ENCODE data around the gene ERCC1. TPM values are rescaled to one million over a fixed set of nuclear protein-coding genes. Genes with fewer than 3 reads are reported as not detected.

The ERCC1 gene
- total RNA-seq, 2 experiments from 2014 or later = 63.1 to 63.3 TPM

DNA sequence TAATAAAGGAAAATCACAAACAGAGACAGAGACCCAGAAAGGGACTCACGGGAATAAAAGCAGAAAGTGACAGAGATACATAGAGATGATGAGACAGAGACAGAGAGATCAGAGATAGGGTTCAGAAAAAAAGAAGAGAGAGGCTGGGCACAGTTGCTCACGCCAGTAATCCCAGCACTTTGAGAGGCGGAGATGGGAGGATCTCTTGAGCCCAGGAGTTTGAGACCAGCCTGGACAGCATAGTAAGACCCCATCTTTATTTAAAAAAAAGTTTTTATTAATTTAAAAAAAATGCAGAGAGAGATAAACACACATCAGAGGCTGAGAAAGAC is 24.7 kb upstream of the ERCC1 start:
- Mint-ChIP-seq H3K4me1 (peaks cover 46% of the 10 kb centered on the region), H3K4me3 (peak overlapping the region; percentile 33)
- POLR2A ChIA-PET = interaction anchor here (6.4 kb wide), 1 partner anchor 20 kb away, joined by 54 read pairs; the partner anchor contains the start of gene FOSB

GRCh38 chr19:45446944-45447343 is 23.2 kb upstream of the ERCC1 start:
- peaks cover 7% of the 10 kb centered on the region for H3K27me3 Mint-ChIP-seq
- no peak for DNase-seq
- no peak overlapping the region for H3K27ac Mint-ChIP-seq
- H3K9me3 Mint-ChIP-seq = no peaks in the 10 kb centered on the region
- POLR2A ChIA-PET = interaction anchor here (0.6 to 6.4 kb wide), 3 partner anchors 22 to 32 kb away, joined by 3 to 54 read pairs (median 4); partner anchors contain the start of gene FOSB
- ATAC-seq (ENCODE audit: low read depth) = no peak
- peaks cover 4% of the 10 kb centered on the region for H3K36me3 Mint-ChIP-seq
- H3K4me1 Mint-ChIP-seq = peaks cover 53% of the 10 kb centered on the region
- H3K4me3 Mint-ChIP-seq = no peak overlapping the region

More for the DNA sequence above, 24.7 kb upstream of the ERCC1 start:
- Mint-ChIP-seq H3K27ac (peak overlapping the region; percentile 67), H3K36me3 (peaks cover 4% of the 10 kb centered on the region), H3K27me3 (peaks cover 12% of the 10 kb centered on the region), H3K9me3 (no peaks in the 10 kb centered on the region)
- ATAC-seq (ENCODE audit: low read depth) = no peak
- no peak for DNase-seq

GRCh38 chr19:45446295-45446694 is 22.6 kb upstream of the ERCC1 start:
- no peak overlapping the region for H3K27ac Mint-ChIP-seq
- H3K27me3 Mint-ChIP-seq = peaks cover 4% of the 10 kb centered on the region
- H3K4me1 Mint-ChIP-seq = peaks cover 47% of the 10 kb centered on the region
- no peaks in the 10 kb centered on the region for H3K9me3 Mint-ChIP-seq
- H3K36me3 Mint-ChIP-seq = peaks cover 4% of the 10 kb centered on the region
- H3K4me3 Mint-ChIP-seq = no peak overlapping the region
- no peak for DNase-seq
- ATAC-seq (ENCODE audit: low read depth) = no peak
- POLR2A ChIA-PET = interaction anchor here (0.7 to 6.4 kb wide), 3 partner anchors 22 to 32 kb away, joined by 3 to 54 read pairs (median 11); partner anchors contain the start of gene FOSB

- no peak for DNase-seq
- ATAC-seq (ENCODE audit: low read depth) = no peak
- peak overlapping the region; percentile 64 for H3K4me3 Mint-ChIP-seq
- H3K27me3 Mint-ChIP-seq = no peaks in the 10 kb centered on the region
- POLR2A ChIA-PET = interaction anchor here (1.7 to 6.4 kb wide), 2 partner anchors 23 to 34 kb away, joined by 11 to 54 read pairs; partner anchors contain the start of gene FOSB
- H3K27ac Mint-ChIP-seq = no peak overlapping the region
- H3K36me3 Mint-ChIP-seq = peaks cover 2% of the 10 kb centered on the region
- H3K4me1 Mint-ChIP-seq = peaks cover 42% of the 10 kb centered on the region
- H3K9me3 Mint-ChIP-seq = no peaks in the 10 kb centered on the region
Observed at GRCh38 chr19:45445139-45445538, 21.4 kb upstream of the ERCC1 start.

DNA sequence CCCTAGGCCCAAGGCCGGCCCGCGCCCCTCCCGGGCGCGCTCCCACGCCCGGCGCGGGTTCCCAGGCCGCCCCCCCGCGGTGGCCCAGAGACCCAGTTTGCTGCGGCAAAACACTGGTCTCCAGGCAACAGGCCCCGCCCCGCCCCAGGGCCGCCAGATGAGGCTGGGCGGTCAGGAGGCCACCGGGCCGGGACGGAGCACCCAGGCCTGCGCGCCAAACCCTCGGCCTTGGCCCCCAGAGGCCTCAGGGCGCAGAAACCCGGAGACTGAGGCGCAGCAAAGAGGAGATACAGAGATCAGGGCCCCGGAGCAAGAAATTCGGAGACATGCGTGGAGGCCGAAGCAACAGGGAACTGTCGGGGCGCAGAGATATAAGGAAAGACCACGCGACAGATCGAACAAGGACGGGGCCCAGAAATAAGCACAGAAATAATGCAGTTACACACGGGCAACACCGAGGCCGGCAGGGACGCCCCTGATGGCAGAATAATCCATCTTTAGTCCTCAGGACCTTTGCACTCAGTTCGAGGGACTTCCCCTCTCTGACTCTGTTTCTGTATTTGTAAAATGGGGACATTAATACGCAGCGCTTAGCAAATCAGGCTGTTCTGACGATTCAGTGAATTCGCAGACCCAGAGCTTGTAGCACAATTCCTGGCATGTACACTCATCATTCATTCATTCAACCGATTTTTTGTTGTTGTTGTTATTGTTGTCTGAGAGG is 20.8 kb upstream of the ERCC1 start:
- peaks cover 39% of the 10 kb centered on the region for H3K4me1 Mint-ChIP-seq
- H3K27me3 Mint-ChIP-seq = no peaks in the 10 kb centered on the region
- ATAC-seq (ENCODE audit: low read depth) (peak; percentile 28), DNase-seq (peak; percentile 86)
- H3K27ac Mint-ChIP-seq = peak overlapping the region; percentile 38
- POLR2A ChIA-PET = interaction anchor here (1.7 to 6.4 kb wide), 2 partner anchors 24 to 34 kb away, joined by 11 to 54 read pairs; partner anchors contain the start of gene FOSB
- peak overlapping the region; percentile 64 for H3K4me3 Mint-ChIP-seq
- peaks cover 2% of the 10 kb centered on the region for H3K36me3 Mint-ChIP-seq
- no peaks in the 10 kb centered on the region for H3K9me3 Mint-ChIP-seq

DNA sequence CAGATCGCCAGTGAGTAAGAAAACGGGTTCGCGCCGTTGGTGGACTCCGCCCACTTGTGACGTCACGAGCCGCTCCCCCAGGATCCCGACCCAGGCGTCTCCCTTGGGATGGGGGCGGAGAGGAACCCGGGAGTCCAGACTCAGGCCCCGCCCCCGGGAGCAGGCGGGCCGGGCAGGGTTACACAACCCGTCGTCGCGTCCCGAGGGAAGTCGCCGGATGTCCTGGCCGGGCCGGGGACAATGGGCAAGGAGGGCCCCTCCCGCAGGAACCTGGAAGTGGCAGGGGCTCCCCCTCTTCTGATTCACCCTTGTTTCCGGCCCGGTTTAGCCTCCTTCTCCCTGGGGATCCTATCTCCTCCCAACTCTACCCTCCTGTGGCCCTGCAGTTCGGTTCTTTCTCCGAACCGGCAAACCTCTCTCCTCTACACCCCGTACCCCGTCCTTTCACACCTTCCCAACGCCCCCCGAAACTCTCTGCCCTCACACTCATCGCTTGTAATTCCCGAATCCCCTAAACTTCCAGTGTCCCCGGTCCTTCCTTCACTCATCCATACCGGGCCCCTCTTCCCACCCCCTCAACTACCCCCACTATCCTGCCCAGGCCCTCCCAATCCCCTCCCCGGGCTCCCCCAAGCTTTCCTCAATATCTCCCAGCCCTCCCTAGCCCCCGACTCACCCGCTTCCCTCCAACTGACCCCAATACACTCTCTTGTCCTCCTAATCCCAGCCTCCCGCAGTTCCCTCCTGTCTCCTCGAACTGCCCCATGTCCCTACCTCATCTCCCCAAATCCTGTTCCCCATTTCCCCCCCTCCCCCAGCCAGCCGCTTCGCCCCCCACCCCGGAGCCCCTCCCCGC is 20.0 kb upstream of the ERCC1 start:
- Mint-ChIP-seq H3K27ac (peak overlapping the region; percentile 53), H3K27me3 (no peaks in the 10 kb centered on the region), H3K4me1 (peaks cover 34% of the 10 kb centered on the region), H3K4me3 (peak overlapping the region; percentile 82), H3K9me3 (no peaks in the 10 kb centered on the region), H3K36me3 (peaks cover 2% of the 10 kb centered on the region)
- peak; percentile 69 for DNase-seq
- POLR2A ChIA-PET = interaction anchor here (1.5 kb wide), 1 partner anchor 26 kb away, joined by 3 read pairs; no protein-coding TSS in a partner anchor
- no peak for ATAC-seq (ENCODE audit: low read depth)

- Mint-ChIP-seq H3K4me3 (peak overlapping the region; percentile 82), H3K9me3 (no peaks in the 10 kb centered on the region), H3K36me3 (peaks cover 2% of the 10 kb centered on the region), H3K27me3 (no peaks in the 10 kb centered on the region), H3K27ac (peak overlapping the region; percentile 53), H3K4me1 (peaks cover 31% of the 10 kb centered on the region)
- POLR2A ChIA-PET = interaction anchor here (1.1 to 1.5 kb wide), 2 partner anchors 26 to 36 kb away, joined by 3 to 5 read pairs; no protein-coding TSS in a partner anchor
- ATAC-seq (ENCODE audit: low read depth) = no peak
- DNase-seq = peak; percentile 40
Observed at GRCh38 chr19:45442778-45443461, 19.2 kb upstream of the ERCC1 start.

DNA sequence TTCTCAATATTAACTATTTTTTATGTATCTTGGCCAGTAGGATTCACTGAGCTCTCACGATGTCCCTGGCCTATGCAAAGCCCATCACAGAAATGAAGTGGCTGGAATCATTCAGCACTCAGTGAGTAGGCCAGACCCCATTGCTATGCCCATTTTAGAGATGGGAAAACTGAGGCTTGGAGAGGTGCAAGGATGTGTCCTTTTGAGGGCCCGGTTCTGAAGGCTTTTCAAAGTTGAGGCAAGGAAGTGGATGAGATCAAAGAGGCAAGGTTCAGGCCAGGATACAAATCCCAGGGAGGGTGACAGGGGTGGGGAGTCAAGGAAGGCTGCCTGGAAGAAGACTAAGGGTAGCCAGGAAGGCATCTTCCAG is 18.7 kb upstream of the ERCC1 start:
- ATAC-seq (ENCODE audit: low read depth) (no peak), DNase-seq (no peak)
- Mint-ChIP-seq H3K36me3 (peaks cover under 1% of the 10 kb centered on the region), H3K9me3 (no peaks in the 10 kb centered on the region), H3K27me3 (no peaks in the 10 kb centered on the region), H3K4me1 (peaks cover 30% of the 10 kb centered on the region), H3K27ac (peak overlapping the region; percentile 50), H3K4me3 (peak overlapping the region; percentile 82)
- POLR2A ChIA-PET = interaction anchor here (1.1 to 1.5 kb wide), 2 partner anchors 27 to 36 kb away, joined by 3 to 5 read pairs; no protein-coding TSS in a partner anchor

- H3K36me3 Mint-ChIP-seq = no peaks in the 10 kb centered on the region
Observed at GRCh38 chr19:45440873-45441654, 17.3 kb upstream of the ERCC1 start.

GRCh38 chr19:45440259-45440638 is 16.5 kb upstream of the ERCC1 start:
- Mint-ChIP-seq H3K36me3 (no peaks in the 10 kb centered on the region), H3K27me3 (no peaks in the 10 kb centered on the region), H3K4me1 (peaks cover 21% of the 10 kb centered on the region), H3K4me3 (peak overlapping the region; percentile 85), H3K27ac (peak overlapping the region; percentile 90), H3K9me3 (no peaks in the 10 kb centered on the region)
- POLR2A ChIA-PET = interaction anchor here (1.0 to 3.2 kb wide), 9 partner anchors 12 to 205 kb away, joined by 3 to 95 read pairs (median 7); partner anchors contain the start of genes ERCC1, FOSB, PPM1N and PPP1R13L
- ATAC-seq (ENCODE audit: low read depth) (no peak), DNase-seq (no peak)

More at GRCh38 chr19:45440873-45441654, 17.3 kb upstream of the ERCC1 start:
- H3K9me3 Mint-ChIP-seq = no peaks in the 10 kb centered on the region
- H3K4me1 Mint-ChIP-seq = peaks cover 24% of the 10 kb centered on the region
- POLR2A ChIA-PET = interaction anchor here (0.6 to 3.2 kb wide), 4 partner anchors 9 to 37 kb away, joined by 3 to 95 read pairs (median 28); partner anchors contain the start of genes ERCC1 and FOSB
- DNase-seq (no peak), ATAC-seq (ENCODE audit: low read depth) (no peak)
- H3K27me3 Mint-ChIP-seq = no peaks in the 10 kb centered on the region
- H3K27ac Mint-ChIP-seq = peak overlapping the region; percentile 90
- H3K4me3 Mint-ChIP-seq = peak overlapping the region; percentile 85

DNA sequence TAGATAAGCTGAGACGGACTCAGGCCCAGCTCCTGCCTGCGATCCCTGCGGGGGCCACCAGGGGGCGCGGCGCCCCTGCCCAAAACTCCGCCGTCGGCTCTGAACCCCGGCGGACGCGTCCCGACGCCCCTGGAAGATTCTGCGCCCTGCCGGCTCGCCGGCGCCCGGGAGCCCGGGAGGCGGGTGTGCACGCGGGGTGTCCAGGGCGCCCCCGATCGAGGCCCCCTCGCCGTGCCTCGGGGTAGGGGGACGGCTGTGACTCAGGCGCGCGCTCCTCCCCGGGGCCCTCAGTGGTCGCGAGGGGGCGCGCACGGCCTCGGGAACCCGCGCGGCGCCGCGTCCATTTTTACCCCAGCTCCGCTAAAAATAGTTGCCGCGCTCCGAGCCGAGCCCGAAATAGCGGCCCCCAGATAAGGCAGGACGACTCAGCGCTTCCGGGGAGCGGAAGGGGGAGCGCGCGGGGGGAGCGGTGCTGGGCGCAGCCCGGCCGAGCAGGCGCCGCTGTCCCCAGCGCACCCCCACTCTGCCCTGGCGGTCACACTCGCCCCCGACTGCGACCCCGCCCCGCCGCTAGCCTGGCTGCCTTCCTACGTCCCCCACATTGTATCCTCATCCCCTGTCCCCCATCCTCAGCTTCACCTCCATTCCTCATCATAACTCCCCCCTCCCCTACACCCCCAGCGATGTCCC is 16.0 kb upstream of the ERCC1 start:
- no peaks in the 10 kb centered on the region for H3K9me3 Mint-ChIP-seq
- H3K4me3 Mint-ChIP-seq = peak overlapping the region; percentile 85
- peak overlapping the region; percentile 90 for H3K27ac Mint-ChIP-seq
- POLR2A ChIA-PET = interaction anchor here (0.5 to 3.2 kb wide), 20 partner anchors 10 to 252 kb away, joined by 3 to 95 read pairs (median 4); partner anchors contain the start of genes ERCC1, FOSB, PPM1N and PPP1R13L
- H3K36me3 Mint-ChIP-seq = no peaks in the 10 kb centered on the region
- ATAC-seq (ENCODE audit: low read depth) = peak; percentile 84
- H3K4me1 Mint-ChIP-seq = peaks cover 21% of the 10 kb centered on the region
- no peaks in the 10 kb centered on the region for H3K27me3 Mint-ChIP-seq
- DNase-seq = peak; percentile 92

Data from activated naive CD8-positive, alpha-beta T cell treated with anti-CD3 and anti-CD28 coated beads, Interleukin-2, amount 10 ng/mL, durations not matched to agents 7 days and 5 days (primary cell).